Glutamatergic neuron (in vitro differentiated cells): ENCODE results near the gene MIA3. TPM values are rescaled to one million over a fixed set of nuclear protein-coding genes. Genes with fewer than 3 reads are reported as not detected.

Source experiments
- DNase-seq: peaks from one replicate; pipeline ENCODE4 v3.0.0; 2022
- H3K27ac Mint-ChIP-seq: one replicate; pipeline ENCODE4 v1.8.0; 2020; ENCODE audit warnings: mild to moderate bottlenecking, mixed read lengths, inconsistent platforms; ENCODE audit not compliant: unreplicated experiment
- H3K27me3 Mint-ChIP-seq: one replicate; pipeline ENCODE4 v1.8.0; 2020; ENCODE audit warnings: mild to moderate bottlenecking, moderate library complexity, mixed read lengths, inconsistent platforms; ENCODE audit not compliant: unreplicated experiment
- H3K36me3 Mint-ChIP-seq: one replicate; pipeline ENCODE4 v1.8.0; 2020; ENCODE audit warnings: mild to moderate bottlenecking, mixed read lengths, inconsistent platforms; ENCODE audit not compliant: unreplicated experiment
- H3K4me1 Mint-ChIP-seq: one replicate; pipeline ENCODE4 v1.8.0; 2020; ENCODE audit warnings: mild to moderate bottlenecking, low read depth, mixed read lengths, inconsistent platforms; ENCODE audit not compliant: unreplicated experiment
- H3K4me3 Mint-ChIP-seq: one replicate; pipeline ENCODE4 v1.8.0; 2020; ENCODE audit warnings: mild to moderate bottlenecking, mixed read lengths, inconsistent platforms; ENCODE audit not compliant: unreplicated experiment
- H3K9me3 Mint-ChIP-seq: one replicate; pipeline ENCODE4 v1.8.0; 2020; ENCODE audit warnings: mild to moderate bottlenecking, moderate library complexity, mixed read lengths, inconsistent platforms; ENCODE audit not compliant: unreplicated experiment
- CTCF ChIP-seq: fragments of 200-600 bp; sonication (generic); IDR thresholded peaks from one replicate; pipeline ENCODE4 v1.5.0; 2021; ENCODE audit not compliant: partially characterized antibody, unreplicated experiment
- total RNA-seq: library from RNA; stranded (reverse); fragmentation: NEBNext Ultra II Directional; extraction: Animal tissue kit (Norgen Biotek cat#: 25700); gene quantifications from one replicate; pipeline ENCODE4 v1.2.1, GENCODE V29; 2021; ENCODE audit not compliant: unreplicated experiment

Gene MIA3
- total RNA-seq, 1 donor from 2014 or later, result 65.4 TPM

DNA sequence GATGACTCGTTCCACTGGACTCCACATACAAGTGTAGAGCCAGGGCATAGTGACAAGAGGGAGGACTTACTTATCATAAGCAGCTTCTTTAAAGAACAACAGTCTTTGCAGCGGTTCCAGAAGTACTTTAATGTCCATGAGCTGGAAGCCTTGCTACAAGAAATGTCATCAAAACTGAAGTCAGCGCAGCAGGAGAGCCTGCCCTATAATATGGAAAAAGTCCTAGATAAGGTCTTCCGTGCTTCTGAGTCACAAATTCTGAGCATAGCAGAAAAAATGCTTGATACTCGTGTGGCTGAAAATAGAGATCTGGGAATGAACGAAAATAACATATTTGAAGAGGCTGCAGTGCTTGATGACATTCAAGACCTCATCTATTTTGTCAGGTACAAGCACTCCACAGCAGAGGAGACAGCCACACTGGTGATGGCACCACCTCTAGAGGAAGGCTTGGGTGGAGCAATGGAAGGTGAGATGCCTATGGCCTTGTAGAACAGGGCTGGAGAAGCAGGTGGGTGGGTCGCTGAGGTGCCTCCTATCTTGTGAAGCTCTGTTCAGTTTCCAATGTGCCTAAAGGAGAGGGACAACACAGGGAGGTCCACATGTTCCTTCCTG, 12.1 kb downstream of the MIA3 start:
- Mint-ChIP-seq H3K9me3 (no peaks in the 10 kb centered on the region), H3K36me3 (no peaks in the 10 kb centered on the region), H3K4me3 (no peak overlapping the region)

DNA sequence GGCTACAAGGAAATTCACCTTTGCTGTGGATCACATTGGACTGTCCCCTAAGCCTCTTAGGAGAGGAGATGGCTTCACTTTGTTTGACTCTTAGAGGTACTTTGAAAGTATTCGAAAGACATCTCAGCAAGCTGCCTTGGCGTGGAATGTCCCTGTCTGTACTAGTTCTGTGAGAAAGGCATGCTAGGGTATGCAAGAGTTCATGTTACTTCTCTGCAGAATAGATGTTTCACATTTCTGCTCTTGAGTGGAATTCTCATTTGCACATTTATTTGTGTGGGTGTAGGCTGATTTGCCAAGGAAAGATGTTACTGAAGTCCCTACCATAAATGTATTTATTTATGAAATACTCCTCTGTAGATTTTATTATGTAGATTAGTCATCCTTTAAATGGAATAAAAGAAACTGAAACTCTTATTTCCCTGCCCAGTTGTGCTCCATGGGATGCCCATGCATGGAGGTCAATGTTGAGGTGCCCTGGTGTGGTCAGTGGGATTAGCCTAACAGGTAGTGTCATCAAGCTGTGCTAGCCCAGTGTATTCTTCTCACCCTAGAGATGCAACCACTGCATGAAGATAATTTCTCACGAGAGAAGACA, 13.8 kb downstream of the MIA3 start:
- no peaks in the 10 kb centered on the region for H3K36me3 Mint-ChIP-seq
- no peaks in the 10 kb centered on the region for H3K9me3 Mint-ChIP-seq
- no peaks in the 10 kb centered on the region for H3K27me3 Mint-ChIP-seq
- H3K4me1 Mint-ChIP-seq, result no peaks in the 10 kb centered on the region
- no peak overlapping the region for H3K4me3 Mint-ChIP-seq
- no peak overlapping the region for H3K27ac Mint-ChIP-seq
- no peak for DNase-seq
- TF ChIP-seq CTCF, result no peak

More for the DNA sequence above, 12.1 kb downstream of the MIA3 start:
- Mint-ChIP-seq H3K27ac (no peak overlapping the region), H3K27me3 (no peaks in the 10 kb centered on the region), H3K4me1 (no peaks in the 10 kb centered on the region)
- no peak for TF ChIP-seq CTCF
- DNase-seq, result no peak

- no peak overlapping the region for H3K27ac Mint-ChIP-seq
- H3K27me3 Mint-ChIP-seq, result no peaks in the 10 kb centered on the region
- no peaks in the 10 kb centered on the region for H3K36me3 Mint-ChIP-seq
- DNase-seq, result no peak
- TF ChIP-seq CTCF, result no peak
- no peak overlapping the region for H3K4me3 Mint-ChIP-seq
- H3K9me3 Mint-ChIP-seq, result no peaks in the 10 kb centered on the region
- H3K4me1 Mint-ChIP-seq, result no peaks in the 10 kb centered on the region
These were observed 14.9 kb downstream of the MIA3 start for GRCh38 chr1:222632749-222633148.

DNA sequence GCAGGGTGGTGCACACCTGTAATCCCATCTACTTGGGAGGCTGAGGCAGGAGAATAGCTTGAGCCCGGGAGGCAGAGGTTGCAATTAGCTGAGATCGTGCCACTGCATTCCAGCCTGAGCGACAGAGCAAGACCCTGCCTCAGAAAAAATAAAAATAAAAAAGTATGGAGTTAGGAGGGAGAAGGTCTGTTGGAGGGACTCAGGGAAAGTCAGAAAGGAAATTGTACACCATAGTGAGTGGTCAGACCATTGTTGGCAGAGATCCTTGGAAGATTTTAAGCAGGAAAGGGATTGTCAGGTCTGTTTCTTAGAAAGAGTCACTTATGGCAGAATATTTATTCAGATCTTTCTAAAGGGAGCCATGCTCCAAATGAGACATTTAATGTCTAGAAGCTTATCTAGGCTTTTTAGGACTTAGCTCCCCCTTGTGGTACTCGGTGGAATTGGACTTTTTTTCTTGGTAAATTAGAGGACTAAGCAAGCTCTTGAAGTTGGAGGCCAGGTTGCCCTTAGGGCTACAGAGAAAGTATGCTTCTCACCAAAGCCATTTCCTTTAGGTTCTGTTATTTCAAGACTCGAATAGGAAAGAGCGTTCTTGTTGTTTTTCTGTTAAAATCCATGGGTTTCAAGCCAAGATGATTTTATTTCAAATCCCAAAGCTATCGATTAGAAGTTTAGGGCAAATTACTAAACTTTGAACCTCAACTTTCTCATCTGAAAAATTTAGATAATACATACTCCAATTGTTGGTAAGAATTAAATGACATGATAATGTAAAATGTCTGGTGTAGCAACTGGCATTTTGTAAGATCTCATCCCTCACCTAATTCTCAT, 16.5 kb downstream of the MIA3 start:
- H3K27me3 Mint-ChIP-seq, result no peaks in the 10 kb centered on the region
- no peaks in the 10 kb centered on the region for H3K9me3 Mint-ChIP-seq
- no peak overlapping the region for H3K4me3 Mint-ChIP-seq
- H3K4me1 Mint-ChIP-seq, result no peaks in the 10 kb centered on the region
- H3K36me3 Mint-ChIP-seq, result no peaks in the 10 kb centered on the region
- TF ChIP-seq CTCF, result peak; percentile 93
- DNase-seq, result no peak
- no peak overlapping the region for H3K27ac Mint-ChIP-seq
